ENCODE results near the gene CYBRD1. TPM values are rescaled to one million over a fixed set of nuclear protein-coding genes. Genes with fewer than 3 reads are reported as not detected.
A peak's percentile ranks its signal among the peaks of the same experiment; 100 is the strongest.

Gene CYBRD1
- total and polyA plus RNA-seq, 2 donors (not counting 1 experiment from before 2014, with no cell fraction given) = 0.27 TPM; not detected in 1

- H3K4me1 Mint-ChIP-seq = peaks cover 23% of the 10 kb centered on the region
- H3K9me3 Mint-ChIP-seq (ENCODE audit: insufficient read depth) = no peaks in the 10 kb centered on the region
- ChIA-PET CTCF (no interaction called here), POLR2A (no interaction called here)
- no peak overlapping the region for H3K4me3 ChIP-seq (ENCODE audit: control extremely low read depth in 1 of 5, extremely low read depth in 1 of 5, insufficient read depth in 1 of 5, low read depth in 2 of 5, low read length in 4 of 5)
- H3K27ac Mint-ChIP-seq = no peak overlapping the region
- no peaks in the 10 kb centered on the region for H3K79me2 ChIP-seq (ENCODE audit: control insufficient read depth, insufficient read depth, low read length)
- DNase-seq (no peak), ATAC-seq (ENCODE audit: low read depth) (no peak)
- intact Hi-C loops (cut with micrococcal nuclease) = no loop called here
- H3K36me3 ChIP-seq (replicated peaks in 1 of 2; ENCODE audit: control extremely low read depth in 1 of 2, control insufficient read depth in 1 of 2, extremely low read depth in 1 of 2, insufficient read depth in 2 of 2, low read length in 1 of 2) = no peaks in the 10 kb centered on the region
- H3K4me1 ChIP-seq (ENCODE audit: control insufficient read depth in 2 of 2, insufficient read depth in 2 of 2, low read length in 2 of 2) = peaks cover 21 to 24% of the 10 kb centered on the region in 2 donors
- peaks cover 0 to 2% (median 0%) of the 10 kb centered on the region in 3 donors for H3K9me3 ChIP-seq (ENCODE audit: control extremely low read depth in 1 of 3, control insufficient read depth in 2 of 3, insufficient read depth in 1 of 3, low read length in 2 of 3)
- peaks cover 0 to 38% (median 22%) of the 10 kb centered on the region in 4 experiments for H3K27me3 ChIP-seq (replicated peaks in 1 of 4; ENCODE audit: control extremely low read depth in 1 of 4, control insufficient read depth in 3 of 4, insufficient read depth in 4 of 4, low read length in 3 of 4)
- H2AFZ ChIP-seq (ENCODE audit: insufficient read depth, low read depth, low read length, poor library complexity, severe bottlenecking) = no peak overlapping the region
- H3K4me3 Mint-ChIP-seq = no peak overlapping the region
- 94% methylated on average over 2 of the region's 5 CpGs for WGBS (ENCODE audit: insufficient coverage)
- H3K27ac ChIP-seq (ENCODE audit: low read length in 2 of 2) = no peak overlapping the region
- no peaks in the 10 kb centered on the region for H4K20me1 ChIP-seq (ENCODE audit: control insufficient read depth, insufficient read depth, low read length, poor library complexity, severe bottlenecking)
- H3K9ac ChIP-seq (ENCODE audit: low read length) = no peak overlapping the region
- H3K4me2 ChIP-seq (replicated peaks; ENCODE audit: low read depth, low read length, poor library complexity, severe bottlenecking) = no peak overlapping the region
- H3K27me3 Mint-ChIP-seq = peaks cover 52% of the 10 kb centered on the region
- TF ChIP-seq CTCF (IDR thresholded peaks at IDR 0.05) (no peak), EZH2 (IDR thresholded peaks at IDR 0.05; ENCODE audit: borderline replicate concordance, insufficient read depth, low read depth, low read length, poor library complexity, severe bottlenecking) (no peak)
Observed at GRCh38 chr2:171520471-171520870, 1.8 kb upstream of the CYBRD1 start.

DNA sequence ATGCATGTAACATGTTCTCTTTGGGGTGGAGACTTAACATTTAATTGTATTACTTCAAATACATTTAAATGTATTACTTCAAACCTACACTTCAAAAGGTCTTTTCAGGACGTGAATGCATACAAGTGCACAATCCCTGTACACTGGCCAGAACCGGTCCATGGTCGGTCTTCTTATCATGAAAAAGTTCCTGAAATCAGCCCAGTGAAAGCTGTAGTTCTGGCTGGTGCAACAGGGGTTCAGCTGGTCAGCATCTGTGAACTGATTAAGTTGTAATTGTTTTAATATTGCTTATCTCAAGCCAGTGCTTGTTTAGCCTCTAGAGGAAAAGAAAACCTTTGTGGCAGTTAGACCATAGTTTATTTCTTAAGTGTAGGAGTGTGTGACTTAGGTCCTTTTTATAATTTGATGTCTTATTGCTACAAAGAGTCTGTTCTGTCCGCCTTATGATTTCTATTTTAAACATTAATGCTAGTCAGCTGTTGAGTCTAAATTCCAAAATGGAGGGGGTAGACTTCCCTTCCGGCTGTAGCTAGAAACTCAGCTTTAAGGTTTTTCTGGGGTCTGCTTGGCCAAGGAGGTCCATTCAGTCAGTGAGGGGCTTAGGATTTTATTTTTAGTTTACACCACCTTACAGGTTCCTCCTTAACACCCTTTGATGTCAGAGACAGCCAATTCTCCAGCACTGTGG, 768 bp upstream of the CYBRD1 start:
- Histone ChIP-seq H3K4me3 (ENCODE audit: control extremely low read depth in 1 of 5, extremely low read depth in 1 of 5, insufficient read depth in 1 of 5, low read depth in 2 of 5, low read length in 4 of 5) (peak overlapping the region in 2 of 5 experiments; percentile 24 to 34), H2AFZ (ENCODE audit: insufficient read depth, low read depth, low read length, poor library complexity, severe bottlenecking) (peak overlapping the region; percentile 60), H3K79me2 (ENCODE audit: control insufficient read depth, insufficient read depth, low read length) (no peaks in the 10 kb centered on the region), H3K4me2 (replicated peaks; ENCODE audit: low read depth, low read length, poor library complexity, severe bottlenecking) (peak overlapping the region; percentile 82), H3K36me3 (replicated peaks in 1 of 2; ENCODE audit: control extremely low read depth in 1 of 2, control insufficient read depth in 1 of 2, extremely low read depth in 1 of 2, insufficient read depth in 2 of 2, low read length in 1 of 2) (no peaks in the 10 kb centered on the region), H3K4me1 (ENCODE audit: control insufficient read depth in 2 of 2, insufficient read depth in 2 of 2, low read length in 2 of 2) (peaks cover 21 to 24% of the 10 kb centered on the region in 2 donors), H3K27me3 (replicated peaks in 1 of 4; ENCODE audit: control extremely low read depth in 1 of 4, control insufficient read depth in 3 of 4, insufficient read depth in 4 of 4, low read length in 3 of 4) (peaks cover 0 to 38% (median 22%) of the 10 kb centered on the region in 4 experiments), H3K9ac (ENCODE audit: low read length) (peak overlapping the region; percentile 64), H3K27ac (ENCODE audit: low read length in 2 of 2) (no peak overlapping the region), H4K20me1 (ENCODE audit: control insufficient read depth, insufficient read depth, low read length, poor library complexity, severe bottlenecking) (no peaks in the 10 kb centered on the region), H3K9me3 (ENCODE audit: control extremely low read depth in 1 of 3, control insufficient read depth in 2 of 3, insufficient read depth in 1 of 3, low read length in 2 of 3) (peaks cover 0 to 2% (median 0%) of the 10 kb centered on the region in 3 donors)
- intact Hi-C loops (cut with micrococcal nuclease) = no loop called here
- WGBS (ENCODE audit: insufficient coverage) = 96% methylated on average over 3 of the region's 5 CpGs
- ATAC-seq (ENCODE audit: low read depth) (no peak), DNase-seq (no peak)
- ChIA-PET CTCF (no interaction called here), POLR2A (no interaction called here)
- Mint-ChIP-seq H3K27ac (no peak overlapping the region), H3K9me3 (ENCODE audit: insufficient read depth) (no peaks in the 10 kb centered on the region), H3K4me3 (peak overlapping the region; percentile 82), H3K27me3 (peaks cover 53% of the 10 kb centered on the region), H3K4me1 (peaks cover 23% of the 10 kb centered on the region)
- TF ChIP-seq CTCF (IDR thresholded peaks at IDR 0.05) = no peak
- TF ChIP-seq EZH2 (IDR thresholded peaks at IDR 0.05; ENCODE audit: borderline replicate concordance, insufficient read depth, low read depth, low read length, poor library complexity, severe bottlenecking) = no peak
